B cell (primary cell): ENCODE results near the gene DR1.

ENCODE experiments used
- CTCF ChIP-seq: fragments of 200-600 bp; IDR thresholded peaks from one replicate; pipeline ENCODE4 v1.8.0; 2022; ENCODE audit warnings: antibody characterized with exemption, mild to moderate bottlenecking
- EZH2 ChIP-seq: IDR thresholded peaks from 2 replicates; pipeline ENCODE4 v1.6.1; 2012; ENCODE audit warnings: borderline replicate concordance, low read depth, mild to moderate bottlenecking, moderate library complexity, low read length; ENCODE audit not compliant: insufficient read depth, poor library complexity, severe bottlenecking

GRCh38 chr1:93330617-93331016, 15.1 kb upstream of the DR1 start:
- TF ChIP-seq CTCF: no peak
- TF ChIP-seq EZH2: no peak
